HG03064 (cell line): ENCODE data around the gene NACC1.

ENCODE experiments used
- ATAC-seq: cut with Tn5 transposase; IDR thresholded peaks from one replicate; pipeline ENCODE4 v1.9.1; 2021; ENCODE audit warnings: low read depth; ENCODE audit not compliant: unreplicated experiment

Gene NACC1

GRCh38 chr19:13117772-13118423, at the start of gene NACC1:
TSS of gene NACC1 (plus strand) at chr19:13118264. CDS start at chr19:13135208, 16,944 bp downstream.
- ATAC-seq: peak; percentile 50

DNA sequence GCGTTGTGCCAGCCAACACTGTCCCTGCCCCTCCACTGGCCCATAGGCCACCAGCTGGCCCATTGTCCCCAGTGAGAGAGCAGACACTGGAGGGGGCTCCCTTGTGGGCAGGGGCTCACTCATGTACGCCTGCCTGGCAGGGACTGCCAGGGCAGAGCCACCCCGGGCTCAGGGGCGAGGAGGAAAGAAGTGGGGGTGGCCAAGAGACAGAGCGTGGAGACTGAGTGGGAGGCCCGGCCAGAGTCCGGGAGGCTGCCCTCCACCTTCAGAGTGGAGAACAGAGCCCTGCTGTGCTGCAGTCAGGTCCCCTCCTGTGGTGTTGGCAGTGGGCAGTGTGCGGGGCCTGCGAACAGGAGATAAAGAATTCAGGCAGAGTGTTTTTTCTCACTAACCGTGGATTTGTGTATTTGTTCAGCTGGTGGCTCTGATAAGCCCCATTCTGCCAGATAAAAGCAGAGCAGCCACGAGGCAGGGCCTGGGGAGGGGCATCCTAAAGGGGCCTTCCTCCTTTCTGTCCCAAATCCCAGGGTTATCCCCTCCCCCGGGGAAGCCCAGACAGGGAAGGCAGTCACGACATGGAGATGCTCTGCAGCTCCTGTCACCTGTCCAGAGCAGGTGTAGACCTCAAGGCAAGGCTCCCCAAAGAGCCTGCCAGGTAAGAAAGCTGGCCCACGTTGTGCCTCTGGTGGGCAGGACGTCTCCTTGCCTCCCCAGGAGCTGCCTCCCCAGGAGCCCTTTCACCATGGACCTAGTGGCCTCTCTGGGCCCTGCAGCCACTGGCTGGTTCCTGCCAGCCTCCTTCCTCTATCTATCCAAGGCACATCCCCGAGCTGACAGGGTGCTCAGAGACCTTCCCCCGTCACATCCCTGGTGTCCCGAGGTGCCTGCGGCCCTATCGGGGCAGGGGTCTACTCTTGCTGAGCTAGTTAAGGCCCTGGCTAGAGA, 48.4 kb upstream of the NACC1 start:
- no peak for ATAC-seq

DNA sequence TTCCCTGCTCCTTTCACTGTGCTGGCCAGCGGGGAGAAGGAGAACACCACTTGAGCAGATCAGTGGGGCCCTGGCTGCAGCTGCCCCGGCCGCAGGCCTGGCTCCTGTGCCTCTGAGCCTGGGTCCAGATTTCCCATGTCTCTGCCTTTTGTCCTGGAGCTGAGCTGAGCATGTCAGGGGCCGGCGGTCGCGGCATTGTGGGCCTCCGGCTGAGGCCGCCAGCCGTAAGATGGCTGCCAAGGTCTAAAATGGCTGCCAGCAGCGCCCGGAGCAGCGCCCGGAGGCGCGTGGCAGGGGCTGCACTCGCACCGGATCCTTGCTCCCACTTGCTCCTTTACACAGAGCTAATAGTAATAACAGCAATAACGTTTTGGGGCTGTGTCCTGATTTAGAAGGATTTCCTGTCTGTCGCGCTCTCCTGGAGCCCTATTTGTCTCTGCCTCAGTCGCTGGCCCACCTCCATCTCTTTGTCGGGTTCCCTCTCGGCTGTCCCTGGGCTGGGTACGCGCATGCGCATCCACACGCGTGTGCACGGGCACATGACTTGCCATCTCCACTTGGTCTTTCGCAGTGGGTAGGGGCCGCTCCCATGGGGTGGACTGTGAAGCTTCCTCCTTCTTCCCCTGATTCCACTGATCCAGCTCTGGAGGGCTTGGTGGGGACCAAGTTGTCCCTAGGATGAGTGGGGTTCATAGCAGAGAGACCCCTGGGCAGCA, 47.5 kb upstream of the NACC1 start:
- no peak for ATAC-seq

GRCh38 chr19:13071444-13072187, 46.4 kb upstream of the NACC1 start:
- ATAC-seq: no peak

- no peak for ATAC-seq
Observed at GRCh38 chr19:13072188-13072908, 45.7 kb upstream of the NACC1 start.

DNA sequence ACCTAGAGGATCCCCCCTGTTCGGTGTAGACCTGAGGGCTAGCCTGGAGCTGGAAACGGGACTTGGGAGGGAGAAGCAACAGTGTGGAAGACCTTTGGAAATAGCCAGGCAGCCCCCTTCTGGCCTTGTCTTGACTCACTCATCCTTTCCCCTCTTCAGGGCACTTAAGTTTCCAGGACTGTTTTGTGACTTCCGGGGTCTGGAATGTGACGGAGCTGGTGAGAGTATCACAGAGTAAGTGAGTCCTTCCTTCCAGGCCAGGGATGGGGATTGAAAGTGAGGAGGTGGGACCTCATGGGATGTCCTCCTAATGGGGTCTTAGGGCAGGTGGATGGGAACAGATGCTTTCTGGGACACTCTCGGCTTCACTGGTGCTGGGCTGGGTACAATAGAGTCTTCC, 44.8 kb upstream of the NACC1 start:
- no peak for ATAC-seq

DNA sequence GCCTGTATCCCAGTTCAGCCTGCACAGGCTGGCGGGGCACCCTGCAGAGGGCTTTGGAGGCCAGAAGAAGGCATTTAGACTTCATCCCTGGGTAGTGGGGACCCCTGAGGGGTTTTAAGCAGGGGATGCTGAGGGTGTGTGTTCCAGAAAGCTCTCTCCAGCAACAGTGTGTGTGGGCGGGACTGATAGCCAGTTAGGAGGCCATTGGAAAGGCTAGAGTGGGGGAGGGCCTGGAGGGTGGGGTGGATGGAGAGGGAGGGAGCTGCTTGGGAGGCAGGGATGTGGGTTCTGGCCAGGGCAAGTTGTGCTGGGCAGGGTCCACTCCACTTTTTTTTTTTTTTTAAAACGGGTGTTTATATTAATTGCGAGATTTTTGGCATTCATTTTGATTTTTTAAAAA, 43.7 kb upstream of the NACC1 start:
- no peak for ATAC-seq

DNA sequence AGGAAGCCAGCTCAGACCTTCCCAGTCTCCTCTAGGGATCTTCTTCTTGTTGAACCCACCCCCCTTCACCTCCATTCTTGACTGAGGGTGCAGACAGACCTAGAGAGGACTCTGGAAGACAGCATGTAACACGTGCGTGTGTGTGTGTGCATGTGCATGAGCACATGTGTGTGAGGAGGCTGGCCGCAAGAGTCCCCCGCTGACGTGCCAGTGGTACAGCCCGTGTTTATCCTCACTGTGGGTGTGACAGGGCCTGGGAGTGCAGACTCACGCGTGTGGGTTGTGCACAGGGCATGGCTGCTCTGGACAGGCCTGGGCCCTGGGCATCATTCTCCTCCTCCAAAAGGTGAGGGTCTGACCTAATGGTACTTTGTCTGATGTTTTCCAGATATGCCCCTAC, 41.7 kb upstream of the NACC1 start:
- ATAC-seq: no peak

DNA sequence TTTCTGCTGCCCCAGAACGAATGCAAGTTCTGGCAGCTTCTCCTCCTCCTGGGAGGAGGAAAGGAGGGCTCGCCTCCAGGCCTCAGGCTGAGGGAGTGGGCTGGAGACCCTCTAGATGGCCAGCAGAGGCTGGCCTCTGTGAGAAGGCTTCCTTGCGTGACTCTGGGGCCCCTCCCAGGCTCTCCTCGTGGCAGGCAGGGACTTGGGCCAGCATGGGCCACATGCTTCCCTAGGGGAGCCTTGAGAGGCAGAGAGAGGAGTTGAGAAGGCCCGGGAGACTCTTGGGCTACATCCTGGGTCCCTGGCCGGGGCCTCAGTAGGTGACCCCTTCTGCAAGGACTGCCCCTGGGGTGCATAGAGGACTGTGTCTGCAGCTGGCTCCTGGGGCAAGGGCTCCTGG, 41.3 kb upstream of the NACC1 start:
- ATAC-seq: no peak

GRCh38 chr19:13077240-13077639, 40.8 kb upstream of the NACC1 start:
- no peak for ATAC-seq

DNA sequence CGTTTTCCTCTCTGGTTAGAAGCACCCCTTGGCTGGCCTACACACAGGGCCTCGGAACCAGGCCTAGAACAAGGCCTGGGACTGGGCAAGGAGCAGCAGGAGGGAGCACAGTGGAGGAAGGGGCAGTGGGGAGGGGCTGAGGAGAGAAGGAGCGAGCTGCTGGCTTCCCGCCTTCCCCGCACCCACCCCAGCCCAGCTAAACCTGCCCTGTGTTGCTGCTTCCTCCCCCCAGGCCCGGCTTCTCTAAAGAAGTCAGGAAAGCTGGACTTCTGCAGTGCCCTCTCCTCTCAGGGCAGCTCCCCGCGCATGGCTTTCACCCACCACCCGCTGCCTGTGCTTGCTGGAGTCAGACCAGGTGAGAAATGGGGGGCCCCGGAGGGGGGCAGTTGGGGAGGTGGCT, 39.7 kb upstream of the NACC1 start:
- no peak for ATAC-seq

GRCh38 chr19:13078897-13079541, 39.0 kb upstream of the NACC1 start:
- ATAC-seq: no peak

DNA sequence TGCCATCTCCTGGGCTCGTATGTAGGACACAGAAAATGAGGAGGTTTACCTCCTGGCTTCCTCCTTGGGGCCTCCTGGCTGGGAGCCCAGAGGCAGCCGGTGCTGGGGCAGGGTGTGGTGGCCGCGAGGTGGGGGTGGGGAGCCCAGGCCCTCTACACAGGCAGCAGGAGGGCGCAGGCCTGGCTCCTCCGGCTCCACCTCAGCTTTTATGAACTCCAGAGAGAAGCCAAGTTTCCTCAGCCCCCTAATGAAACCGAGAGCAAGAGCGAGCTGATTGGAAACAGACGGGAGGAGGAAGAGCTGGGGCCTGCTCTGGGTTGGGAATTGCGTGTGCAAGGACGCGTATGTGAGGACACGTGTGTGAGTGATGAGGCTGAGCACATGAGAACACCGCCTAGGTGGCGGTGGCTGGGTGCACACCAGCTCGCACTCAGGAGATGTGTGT, 38.5 kb upstream of the NACC1 start:
- ATAC-seq: no peak

DNA sequence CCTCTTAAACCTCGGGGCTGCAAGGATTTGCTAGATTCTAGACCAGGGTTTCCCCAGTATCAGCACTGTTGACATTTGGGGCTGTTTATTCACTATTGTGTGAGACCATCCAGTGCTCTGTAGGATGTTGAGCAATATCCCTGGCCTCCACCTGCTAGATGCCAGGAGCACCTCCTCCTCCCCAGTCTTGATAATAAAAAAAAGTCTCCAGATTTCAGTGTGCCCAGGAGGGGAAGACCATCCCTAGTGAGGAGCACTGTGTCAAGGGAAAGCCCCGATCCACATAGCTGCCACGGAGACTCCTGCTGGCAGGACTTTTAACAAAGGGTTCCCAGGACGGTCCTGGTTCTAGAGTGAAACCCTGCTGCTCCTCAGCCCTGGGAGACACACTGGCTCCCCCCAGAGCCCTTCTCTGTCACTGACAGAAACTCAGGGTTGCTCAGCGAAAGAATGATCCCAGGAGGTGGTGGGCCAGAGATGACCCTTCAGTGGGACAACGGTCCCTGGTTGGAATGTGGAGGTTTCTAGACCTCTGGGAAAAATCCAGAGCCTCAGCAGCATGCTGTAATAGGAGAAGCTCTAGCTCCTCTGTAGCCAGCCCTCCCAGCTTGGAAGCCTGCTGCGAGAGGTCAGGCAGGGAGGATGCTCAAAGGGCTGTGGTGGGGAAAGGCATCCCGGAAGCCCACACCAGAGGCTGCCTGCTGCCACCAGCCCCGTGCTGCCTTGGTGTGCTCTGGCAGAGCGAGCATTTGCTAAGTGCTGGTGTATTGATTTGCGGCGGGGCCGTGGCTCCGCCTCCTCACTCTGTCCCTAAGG, 35.7 kb upstream of the NACC1 start:
- no peak for ATAC-seq

DNA sequence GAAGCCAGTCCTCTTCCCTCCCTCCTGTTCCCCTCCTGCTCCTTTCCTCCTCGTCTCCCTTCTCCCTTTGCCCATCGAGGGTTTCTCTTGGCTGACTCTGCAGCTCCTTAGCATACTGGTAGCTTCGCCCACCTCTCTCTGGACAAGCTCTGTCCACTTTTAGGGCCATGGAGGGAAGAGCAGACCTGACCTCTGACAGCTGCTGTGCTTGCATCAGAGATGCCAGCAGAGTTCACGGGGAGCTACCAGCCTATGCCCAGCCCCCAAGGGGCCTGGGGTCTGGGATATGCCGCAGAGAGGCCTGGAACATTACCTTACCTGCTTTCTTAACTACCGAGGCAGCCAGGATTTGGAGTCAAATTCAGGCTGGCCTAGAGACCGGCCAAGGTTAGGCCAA, 35.1 kb upstream of the NACC1 start:
- ATAC-seq: no peak

DNA sequence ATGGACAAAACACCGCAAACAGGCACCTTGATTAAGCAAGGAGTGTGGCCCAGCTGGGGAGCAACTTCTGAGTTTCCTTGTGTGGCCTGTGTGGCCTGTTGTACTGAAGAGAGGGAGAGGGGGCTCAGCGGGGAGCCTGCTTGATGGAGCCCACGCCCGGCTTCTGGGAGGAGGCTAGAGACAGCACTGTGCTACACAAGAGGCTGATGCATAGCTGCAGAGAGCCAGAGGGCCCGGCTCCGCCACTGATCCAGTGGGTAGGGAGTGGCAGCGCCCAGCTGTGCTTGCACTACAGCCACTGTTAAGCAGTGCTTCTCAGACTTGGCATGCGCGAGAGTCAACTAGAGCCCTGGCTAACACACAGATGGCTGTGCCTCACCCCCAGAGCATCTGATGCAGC, 34.4 kb upstream of the NACC1 start:
- ATAC-seq: no peak

DNA sequence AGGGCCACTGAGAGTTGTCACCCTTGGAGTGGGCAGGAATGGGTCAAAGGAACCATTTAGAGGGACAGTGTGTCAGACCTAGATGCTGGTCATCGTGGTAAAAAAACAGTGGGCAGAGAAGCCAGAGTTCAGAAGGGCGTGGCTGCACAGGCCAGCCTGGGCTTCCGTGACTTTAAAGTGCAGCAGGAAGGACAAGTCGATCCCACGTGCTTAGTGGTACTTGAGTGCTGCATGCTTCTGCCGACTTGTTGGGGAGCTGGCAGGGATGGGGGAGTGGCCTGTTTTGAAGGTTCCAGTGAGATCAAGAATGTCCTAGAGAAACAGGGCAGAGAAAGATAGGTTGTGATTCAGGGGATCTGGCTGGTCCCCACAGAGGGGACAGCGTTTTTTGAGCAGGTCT, 32.4 kb upstream of the NACC1 start:
- ATAC-seq: no peak

DNA sequence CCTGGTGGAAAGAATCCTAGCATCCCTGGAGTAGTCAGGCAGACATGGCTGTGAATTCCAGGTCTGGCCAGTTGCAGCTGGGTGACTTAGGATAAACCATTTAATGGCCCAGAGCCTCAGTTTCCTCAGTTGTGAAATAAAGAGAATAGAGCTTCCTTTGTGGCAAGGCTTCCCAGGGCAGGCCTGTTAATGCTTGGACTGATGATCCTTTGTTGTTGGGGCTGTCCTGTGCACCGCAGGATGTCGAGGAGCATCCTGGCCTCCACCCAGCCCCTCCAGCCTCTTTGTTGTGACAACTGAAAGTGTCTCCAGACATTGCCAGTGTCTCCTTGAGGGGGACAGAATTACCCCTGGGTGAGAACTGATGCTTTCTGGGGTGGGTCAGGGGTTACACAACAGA, 31.7 kb upstream of the NACC1 start:
- ATAC-seq: no peak

- ATAC-seq: no peak
Observed at GRCh38 chr19:13087295-13087694, 30.8 kb upstream of the NACC1 start.
